ENCODE data around the gene NCR3LG1. TPM values are rescaled to one million over a fixed set of nuclear protein-coding genes. Genes with fewer than 3 reads are reported as not detected.
A peak's percentile ranks its signal among the peaks of the same experiment; 100 is the strongest.

NCR3LG1 gene
- total and polyA plus RNA-seq, 9 of the 15 experiments (the other 6 are each of a cell fraction or from before 2014, with no cell fraction given): 4.1 to 39.8 (median 25.1) TPM

GRCh38 chr11:17351172-17351509 is 459 bp upstream of the NCR3LG1 start:
- CTCF ChIA-PET (ENCODE audit: low intra/inter-chr PET ratio): no interaction called here
- ATAC-seq: no peak
- FAIRE-seq: no peak
- BruUV-seq (replicated peaks): no TSS peak
- H3K36me3 ChIP-seq (ENCODE audit: control insufficient read depth, insufficient read depth, low read length): peaks cover 6% of the 10 kb centered on the region; the same call in 1 of the 3 replicates
- peak overlapping the region; percentile 63 for H3K4me3 ChIP-seq
- peak overlapping the region; percentile 79 to 92 for H3K9ac ChIP-seq (ENCODE audit: insufficient read depth in 1 of 2, low read depth in 2 of 2, low read length in 2 of 2)
- DNase-seq (ENCODE audit: extremely low read depth in 1 of 4, low spot score in 3 of 4): no peak
- POLR2A ChIA-PET: no interaction called here
- WGBS (ENCODE audit: insufficient coverage, low coverage, missing lambda C conversion rate): 24% methylated on average over 12 of the region's 12 CpGs
- peak overlapping the region; percentile 85 for H2AFZ ChIP-seq (ENCODE audit: low read depth, low read length)
- no peaks in the 10 kb centered on the region for H3K27me3 ChIP-seq (ENCODE audit: control insufficient read depth in 2 of 2, insufficient read depth in 2 of 2, low read length in 2 of 2)
- H3K4me1 ChIP-seq (replicated peaks in 1 of 2; ENCODE audit: control insufficient read depth in 2 of 2, insufficient read depth in 2 of 2, low read length in 2 of 2): peaks cover 7 to 25% of the 10 kb centered on the region in 2 experiments; a peak in 4 of 5 replicates
- intact Hi-C loops (cut with micrococcal nuclease) (no loop called here), in situ Hi-C loops (cut with MboI) (no loop called here)
- peak overlapping the region; percentile 71 for H3K4me2 ChIP-seq (ENCODE audit: insufficient read depth, low read length)
- no peak overlapping the region for H3K27ac ChIP-seq (ENCODE audit: extremely low read depth, low read depth, low read length)
- H4K20me1 ChIP-seq (replicated peaks; ENCODE audit: control insufficient read depth, insufficient read depth, low read length): no peaks in the 10 kb centered on the region
- H3K9me3 ChIP-seq (replicated peaks; ENCODE audit: control insufficient read depth, insufficient read depth, low read depth, low read length): peaks cover 2% of the 10 kb centered on the region; the same call in 1 of the 2 replicates
- TF ChIP-seq ZNF830 (CRISPR knock-in tag; IDR thresholded peaks at IDR 0.05): no peak
- TF ChIP-seq RCOR1 (IDR thresholded peaks at IDR 0.05; ENCODE audit: borderline replicate concordance in 1 of 2, low read depth in 2 of 2, low read length in 2 of 2): no peak
- no peak for TF ChIP-seq MECOM (CRISPR knock-in tag; IDR thresholded peaks at IDR 0.05)
- TF ChIP-seq ZNF263 (CRISPR knock-in tag; IDR thresholded peaks at IDR 0.05; ENCODE audit: borderline replicate concordance): 0 out of 2 replicates have a peak, but pooled peaks have one; percentile 10
- peak in 2 of 3 experiments; percentile 17 to 18; a peak in 1 of 6 replicates for TF ChIP-seq CTCF (IDR thresholded peaks at IDR 0.05 in 2 of 3, conservative IDR thresholded peaks at IDR 0.05 in 1 of 3; ENCODE audit: insufficient read depth in 2 of 3, low read depth in 1 of 3, low read length in 3 of 3)
- peaks cover 36% of the 10 kb centered on the region for H3K79me2 ChIP-seq (ENCODE audit: control insufficient read depth, insufficient read depth, low read length)
- H3K9me1 ChIP-seq (ENCODE audit: control insufficient read depth, insufficient read depth, low read length): no peaks in the 10 kb centered on the region

Data from K562 (cell line).